22Rv1 (cell line): ENCODE data around the gene PGM5.

Experiments
- H3K27ac ChIP-seq: fragments of 450-650 bp; 2 replicates; pipeline ENCODE4 v1.5.1; 2017
- ZFX ChIP-seq: fragments of 450-650 bp; IDR thresholded peaks from 2 replicates; pipeline ENCODE4 v1.6.1; 2017; ENCODE audit warnings: antibody characterized with exemption, borderline replicate concordance
- TF ChIP-seq, protein P1 (sequence below): fragments of 450-650 bp; IDR thresholded peaks from 2 replicates; pipeline ENCODE4 v1.5.1; 2017; ENCODE audit warnings: mild to moderate bottlenecking

Gene PGM5

DNA sequence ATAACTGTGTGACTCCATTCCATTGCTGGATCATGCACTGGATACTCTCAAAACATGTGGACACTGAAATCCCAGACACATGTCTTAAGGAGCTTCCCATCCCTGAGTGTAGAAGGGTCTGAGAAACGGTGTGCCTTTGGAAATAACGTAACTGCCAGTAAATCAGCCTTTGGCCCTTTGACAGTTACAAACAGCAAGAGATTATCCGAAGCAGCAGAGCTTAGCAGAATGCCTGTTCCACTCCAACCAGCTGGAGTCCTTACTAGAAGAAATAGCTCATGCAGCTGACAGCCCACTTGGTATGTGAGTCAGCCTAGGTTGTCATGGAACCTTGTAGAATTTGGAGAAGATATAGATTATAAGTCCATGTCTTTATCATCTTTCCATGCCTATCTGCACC is 177.3 kb downstream of the PGM5 start:
- H3K27ac ChIP-seq, result no peak overlapping the region
- TF ChIP-seq, protein P1, sequence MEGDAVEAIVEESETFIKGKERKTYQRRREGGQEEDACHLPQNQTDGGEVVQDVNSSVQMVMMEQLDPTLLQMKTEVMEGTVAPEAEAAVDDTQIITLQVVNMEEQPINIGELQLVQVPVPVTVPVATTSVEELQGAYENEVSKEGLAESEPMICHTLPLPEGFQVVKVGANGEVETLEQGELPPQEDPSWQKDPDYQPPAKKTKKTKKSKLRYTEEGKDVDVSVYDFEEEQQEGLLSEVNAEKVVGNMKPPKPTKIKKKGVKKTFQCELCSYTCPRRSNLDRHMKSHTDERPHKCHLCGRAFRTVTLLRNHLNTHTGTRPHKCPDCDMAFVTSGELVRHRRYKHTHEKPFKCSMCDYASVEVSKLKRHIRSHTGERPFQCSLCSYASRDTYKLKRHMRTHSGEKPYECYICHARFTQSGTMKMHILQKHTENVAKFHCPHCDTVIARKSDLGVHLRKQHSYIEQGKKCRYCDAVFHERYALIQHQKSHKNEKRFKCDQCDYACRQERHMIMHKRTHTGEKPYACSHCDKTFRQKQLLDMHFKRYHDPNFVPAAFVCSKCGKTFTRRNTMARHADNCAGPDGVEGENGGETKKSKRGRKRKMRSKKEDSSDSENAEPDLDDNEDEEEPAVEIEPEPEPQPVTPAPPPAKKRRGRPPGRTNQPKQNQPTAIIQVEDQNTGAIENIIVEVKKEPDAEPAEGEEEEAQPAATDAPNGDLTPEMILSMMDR, result no peak
- TF ChIP-seq ZFX, result no peak

DNA sequence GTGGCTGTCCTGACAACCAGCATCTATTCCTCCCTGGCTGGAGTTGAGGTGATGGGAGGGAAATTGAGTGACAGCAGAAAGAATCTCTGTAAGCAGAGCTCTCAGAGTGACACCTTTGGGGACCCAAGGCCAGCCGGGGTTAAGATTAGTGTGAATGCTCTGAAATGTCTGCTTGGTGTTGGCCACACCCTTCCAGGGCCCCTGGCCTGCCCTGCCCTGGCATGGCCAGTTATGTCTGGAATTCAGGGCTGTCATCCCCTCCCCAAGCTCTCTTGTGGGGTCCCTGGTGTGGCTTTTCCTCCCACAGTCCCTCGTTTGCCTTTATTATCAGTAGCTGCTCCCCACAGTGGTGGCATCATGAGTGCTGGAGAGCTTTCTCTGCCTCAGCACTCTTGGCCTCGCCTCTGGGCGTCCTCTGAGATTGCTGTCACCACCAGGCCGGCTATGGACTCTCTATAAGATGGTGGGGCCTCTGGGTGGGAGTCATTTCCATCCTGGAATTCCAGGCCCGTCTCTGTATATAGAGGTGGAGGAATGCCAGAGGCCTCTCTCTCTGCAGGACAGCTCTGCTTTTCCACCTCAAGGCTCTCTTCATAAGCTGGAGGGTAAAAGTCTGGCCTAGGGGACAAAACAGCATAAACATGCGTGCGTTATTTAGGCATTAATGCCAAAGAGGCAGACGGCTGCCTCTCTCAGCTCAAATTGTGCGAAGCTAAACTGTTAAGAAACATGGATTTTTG is 180.6 kb downstream of the PGM5 start:
- H3K27ac ChIP-seq, result no peak overlapping the region
- no peak for TF ChIP-seq ZFX
- TF ChIP-seq, protein P1, result no peak

DNA sequence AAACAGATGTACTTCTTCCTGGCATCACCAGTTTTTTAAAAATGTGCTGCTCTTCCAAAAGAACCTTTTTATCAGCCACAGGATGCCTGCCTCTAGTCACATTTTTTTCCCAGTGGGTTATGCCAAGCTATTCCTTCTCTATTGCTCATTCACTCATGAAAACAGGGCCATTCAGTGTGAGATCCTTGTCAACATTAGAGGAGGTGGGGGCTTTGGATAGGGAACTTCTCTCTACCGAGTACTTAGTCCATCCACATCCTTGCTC is 181.1 kb downstream of the PGM5 start:
- TF ChIP-seq, protein P1, result no peak
- no peak for TF ChIP-seq ZFX
- no peak overlapping the region for H3K27ac ChIP-seq

DNA sequence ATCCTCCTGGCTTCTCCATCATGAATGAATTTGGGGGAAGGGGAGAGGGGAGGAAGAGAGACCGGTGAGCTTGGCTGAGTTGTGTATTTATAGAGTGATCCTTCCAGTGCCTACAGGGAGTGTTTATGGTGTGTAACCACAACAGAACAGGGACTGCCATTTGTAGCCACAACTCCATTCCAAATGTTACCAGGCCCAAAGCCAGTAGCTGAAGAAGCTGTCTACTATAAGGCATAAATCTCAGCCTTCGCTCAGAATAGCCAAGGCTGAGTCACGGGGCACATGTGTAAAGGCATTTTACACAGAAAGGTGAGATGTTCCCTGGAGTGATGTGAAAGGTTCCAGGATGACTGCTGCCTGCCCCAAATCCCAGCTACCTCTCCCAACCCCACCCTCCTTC is 181.8 kb downstream of the PGM5 start:
- TF ChIP-seq, protein P1, result no peak
- TF ChIP-seq ZFX, result no peak
- no peak overlapping the region for H3K27ac ChIP-seq

DNA sequence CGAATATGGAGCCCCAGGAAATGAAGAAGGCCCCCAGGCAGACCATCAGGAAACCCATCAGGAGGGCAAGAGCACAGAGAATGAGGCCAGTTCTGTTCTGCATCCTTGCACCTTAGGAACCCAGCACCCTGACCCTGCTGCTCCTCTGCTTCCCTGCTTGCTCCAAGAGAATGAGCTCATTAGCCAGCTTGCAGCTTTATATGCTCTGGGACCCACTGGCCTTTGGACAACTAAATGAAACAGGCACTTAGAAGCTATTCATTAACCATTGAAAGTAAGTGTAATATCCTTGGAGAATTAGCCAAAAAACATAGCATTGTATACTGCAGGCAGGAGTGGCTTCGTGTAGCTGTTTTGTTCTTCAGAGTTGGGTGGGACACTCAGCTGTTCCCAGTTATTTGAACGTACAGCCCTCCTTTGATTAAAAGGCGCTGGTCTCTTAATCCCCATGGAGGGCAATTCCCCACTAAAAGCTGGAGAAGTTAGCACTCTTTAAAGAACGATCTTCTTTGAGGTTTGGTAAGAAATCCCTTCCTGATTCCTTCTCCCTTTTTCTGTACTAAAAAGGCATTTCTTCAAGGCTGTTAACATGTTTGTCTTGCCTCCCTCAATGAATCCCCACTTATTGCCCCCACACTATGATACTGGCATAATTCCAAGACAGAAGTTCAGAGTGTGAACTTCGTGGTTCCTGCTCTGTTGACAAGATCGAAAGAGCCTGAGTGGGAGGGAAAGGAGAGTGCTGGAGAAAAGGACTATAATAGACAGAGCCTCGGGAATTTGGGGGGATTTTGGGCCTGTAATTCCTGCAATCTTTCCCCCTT is 184.5 kb downstream of the PGM5 start, which contains the start of gene TMEM252:
TMEM252 (minus strand) TSS at position 172 of the 824 bp plus-strand sequence; CDS start at position 103, 69 bp downstream.
- TF ChIP-seq ZFX, result no peak
- TF ChIP-seq, protein P1, result no peak
- no peak within 1 kb of the TSS for H3K27ac ChIP-seq

DNA sequence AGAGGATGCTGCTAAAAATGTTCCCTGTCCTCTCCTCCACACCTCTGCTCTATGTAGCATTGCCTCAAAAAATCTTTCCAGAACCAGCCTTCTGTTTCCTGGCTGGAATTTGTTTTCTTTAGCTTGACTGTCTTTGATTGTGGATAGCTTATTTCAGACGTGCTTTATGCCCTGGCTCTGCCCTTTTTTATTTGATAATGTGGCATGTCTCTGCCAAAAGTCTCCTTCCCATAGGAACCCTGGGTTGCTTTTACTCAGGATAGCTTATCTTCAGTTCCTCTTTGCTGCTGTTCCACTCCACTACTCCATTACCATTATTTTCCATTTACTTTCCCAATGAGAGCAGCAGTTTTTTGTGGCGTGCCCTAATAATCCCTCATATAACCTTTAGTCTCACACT is 185.2 kb downstream of the PGM5 start:
- TF ChIP-seq, protein P1, result no peak
- H3K27ac ChIP-seq, result no peak overlapping the region
